Fibroblast of the aortic adventitia (primary cell): ENCODE data around the gene HK3. TPM values are rescaled to one million over a fixed set of nuclear protein-coding genes. Genes with fewer than 3 reads are reported as not detected.

ENCODE experiments used
- DNase-seq: peaks from one replicate; pipeline ENCODE4 v3.0.0-alpha.2; 2010; ENCODE audit warnings: low read depth
- H3K4me3 ChIP-seq: 2 replicates; pipeline ENCODE4 v1.5.1; 2011; ENCODE audit warnings: low read depth, mild to moderate bottlenecking, control low read depth, low read length, moderate library complexity
- total RNA-seq: library from RNA; depleted of rRNA; stranded (reverse); fragments of >200 nt; gene quantifications from 2 replicates; pipeline ENCODE4 v1.2.3, GENCODE V29; 2012; ENCODE audit warnings: low replicate concordance
- TF ChIP-seq, protein P1 (sequence below): IDR thresholded peaks from 2 replicates; pipeline ENCODE4 v1.5.1; 2011; ENCODE audit warnings: mild to moderate bottlenecking, low read length, control low read depth, inconsistent platforms; ENCODE audit not compliant: insufficient read depth

HK3 gene, protein sequence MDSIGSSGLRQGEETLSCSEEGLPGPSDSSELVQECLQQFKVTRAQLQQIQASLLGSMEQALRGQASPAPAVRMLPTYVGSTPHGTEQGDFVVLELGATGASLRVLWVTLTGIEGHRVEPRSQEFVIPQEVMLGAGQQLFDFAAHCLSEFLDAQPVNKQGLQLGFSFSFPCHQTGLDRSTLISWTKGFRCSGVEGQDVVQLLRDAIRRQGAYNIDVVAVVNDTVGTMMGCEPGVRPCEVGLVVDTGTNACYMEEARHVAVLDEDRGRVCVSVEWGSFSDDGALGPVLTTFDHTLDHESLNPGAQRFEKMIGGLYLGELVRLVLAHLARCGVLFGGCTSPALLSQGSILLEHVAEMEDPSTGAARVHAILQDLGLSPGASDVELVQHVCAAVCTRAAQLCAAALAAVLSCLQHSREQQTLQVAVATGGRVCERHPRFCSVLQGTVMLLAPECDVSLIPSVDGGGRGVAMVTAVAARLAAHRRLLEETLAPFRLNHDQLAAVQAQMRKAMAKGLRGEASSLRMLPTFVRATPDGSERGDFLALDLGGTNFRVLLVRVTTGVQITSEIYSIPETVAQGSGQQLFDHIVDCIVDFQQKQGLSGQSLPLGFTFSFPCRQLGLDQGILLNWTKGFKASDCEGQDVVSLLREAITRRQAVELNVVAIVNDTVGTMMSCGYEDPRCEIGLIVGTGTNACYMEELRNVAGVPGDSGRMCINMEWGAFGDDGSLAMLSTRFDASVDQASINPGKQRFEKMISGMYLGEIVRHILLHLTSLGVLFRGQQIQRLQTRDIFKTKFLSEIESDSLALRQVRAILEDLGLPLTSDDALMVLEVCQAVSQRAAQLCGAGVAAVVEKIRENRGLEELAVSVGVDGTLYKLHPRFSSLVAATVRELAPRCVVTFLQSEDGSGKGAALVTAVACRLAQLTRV
- not detected in 2 replicates for total RNA-seq

DNA sequence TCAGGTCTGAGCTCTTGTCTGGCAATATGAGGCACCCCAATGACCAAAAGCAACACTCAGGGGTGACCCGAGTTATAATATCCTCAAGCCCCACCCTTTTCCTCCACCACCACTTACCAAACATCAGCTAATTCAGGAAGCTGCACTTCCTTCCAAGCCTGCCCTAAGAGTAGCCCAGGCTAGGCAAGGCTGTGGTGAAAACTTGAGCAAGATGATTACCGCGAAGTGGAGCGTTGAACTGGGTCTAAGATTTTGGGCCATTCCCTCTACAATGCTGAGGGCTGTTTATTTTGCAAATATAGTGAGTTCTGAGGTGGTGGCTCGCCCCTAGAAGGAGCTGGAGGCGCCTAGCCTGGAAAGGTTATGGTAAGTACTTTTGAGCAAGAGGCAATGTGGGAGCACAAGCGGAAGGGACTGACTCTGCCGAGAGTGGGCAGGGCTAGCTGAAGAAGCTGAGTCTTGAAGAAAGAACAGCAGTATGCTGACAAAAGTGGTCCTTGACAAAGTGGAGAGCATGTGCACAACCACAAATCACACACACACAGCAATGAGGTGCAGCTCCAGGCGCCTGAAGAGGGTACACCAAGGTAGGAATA, at the start of gene HK3:
TSS of gene HK3 (minus strand) at position 51 of the 596 bp plus-strand sequence. CDS start 3,187 bp downstream, outside the sequence.
- DNase-seq: no peak
- no peak within 1 kb of the TSS for H3K4me3 ChIP-seq
- TF ChIP-seq, protein P1, sequence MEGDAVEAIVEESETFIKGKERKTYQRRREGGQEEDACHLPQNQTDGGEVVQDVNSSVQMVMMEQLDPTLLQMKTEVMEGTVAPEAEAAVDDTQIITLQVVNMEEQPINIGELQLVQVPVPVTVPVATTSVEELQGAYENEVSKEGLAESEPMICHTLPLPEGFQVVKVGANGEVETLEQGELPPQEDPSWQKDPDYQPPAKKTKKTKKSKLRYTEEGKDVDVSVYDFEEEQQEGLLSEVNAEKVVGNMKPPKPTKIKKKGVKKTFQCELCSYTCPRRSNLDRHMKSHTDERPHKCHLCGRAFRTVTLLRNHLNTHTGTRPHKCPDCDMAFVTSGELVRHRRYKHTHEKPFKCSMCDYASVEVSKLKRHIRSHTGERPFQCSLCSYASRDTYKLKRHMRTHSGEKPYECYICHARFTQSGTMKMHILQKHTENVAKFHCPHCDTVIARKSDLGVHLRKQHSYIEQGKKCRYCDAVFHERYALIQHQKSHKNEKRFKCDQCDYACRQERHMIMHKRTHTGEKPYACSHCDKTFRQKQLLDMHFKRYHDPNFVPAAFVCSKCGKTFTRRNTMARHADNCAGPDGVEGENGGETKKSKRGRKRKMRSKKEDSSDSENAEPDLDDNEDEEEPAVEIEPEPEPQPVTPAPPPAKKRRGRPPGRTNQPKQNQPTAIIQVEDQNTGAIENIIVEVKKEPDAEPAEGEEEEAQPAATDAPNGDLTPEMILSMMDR: no peak

DNA sequence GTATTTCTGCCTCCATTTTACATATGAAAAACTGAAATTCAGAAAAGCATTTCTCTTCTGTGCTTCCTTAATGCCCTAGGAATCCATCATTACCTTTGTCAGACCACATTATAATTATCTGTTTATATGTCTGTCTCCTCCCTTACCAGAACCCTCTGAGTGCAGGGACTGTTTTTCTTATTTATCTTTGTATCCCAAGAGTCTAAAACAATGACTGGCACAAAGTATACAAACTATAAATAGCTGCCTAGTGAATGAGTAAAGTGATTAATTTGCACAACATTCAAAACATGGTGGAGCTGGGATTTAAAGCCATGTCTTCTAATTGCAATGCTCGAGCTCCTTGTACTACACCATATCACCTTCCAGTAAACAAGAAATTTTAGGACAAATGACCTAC, 49.3 kb upstream of the HK3 start:
- TF ChIP-seq, protein P1: no peak
- peak; percentile 24 for DNase-seq

GRCh38 chr5:176947847-176948246, 48.7 kb upstream of the HK3 start:
- DNase-seq: no peak
- H3K4me3 ChIP-seq: no peak overlapping the region
- TF ChIP-seq, protein P1: no peak

More for the DNA sequence above, 49.3 kb upstream of the HK3 start:
- H3K4me3 ChIP-seq: no peak overlapping the region

DNA sequence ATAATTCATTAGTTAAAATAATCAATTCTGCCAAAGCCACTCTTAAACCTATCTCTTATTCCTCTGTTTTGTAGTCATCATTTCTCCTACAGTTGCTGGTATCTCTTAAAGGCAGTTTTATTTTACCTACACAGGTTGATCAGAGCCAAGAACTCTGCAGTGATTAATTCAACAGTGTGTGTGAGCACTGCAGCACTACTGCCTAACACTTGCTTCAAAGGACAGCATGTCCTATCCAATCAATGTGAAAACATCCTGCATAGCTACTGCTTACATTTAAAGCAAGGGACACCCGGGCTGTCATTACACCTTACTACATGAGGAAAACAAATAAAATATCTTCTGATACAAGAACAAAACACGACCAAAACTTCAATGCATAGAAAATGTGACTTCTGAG, 45.1 kb upstream of the HK3 start:
- no peak overlapping the region for H3K4me3 ChIP-seq
- TF ChIP-seq, protein P1: no peak
- DNase-seq: no peak

- TF ChIP-seq, protein P1: no peak
- no peak for DNase-seq
- H3K4me3 ChIP-seq: no peak overlapping the region
These were observed 44.7 kb upstream of the HK3 start for GRCh38 chr5:176943816-176944215.

GRCh38 chr5:176941951-176942350, 42.8 kb upstream of the HK3 start:
- no peak for DNase-seq
- H3K4me3 ChIP-seq: no peak overlapping the region
- TF ChIP-seq, protein P1: no peak
